PC-9 (cell line): Measurements from ENCODE around the gene TANGO2.

Experiments used
- EZH2 ChIP-seq: fragments of 200-600 bp; sonication (generic); IDR thresholded peaks from 2 replicates; pipeline ENCODE4 v1.8.0; 2017; ENCODE audit warnings: antibody characterized with exemption, low read depth
- TF ChIP-seq, protein P1 (sequence below): fragments of 200-600 bp; sonication (generic); conservative IDR thresholded peaks from 2 replicates; pipeline ENCODE4 v1.6.1; 2017; ENCODE audit warnings: mixed run types, antibody characterized with exemption, mild to moderate bottlenecking, moderate library complexity

DNA sequence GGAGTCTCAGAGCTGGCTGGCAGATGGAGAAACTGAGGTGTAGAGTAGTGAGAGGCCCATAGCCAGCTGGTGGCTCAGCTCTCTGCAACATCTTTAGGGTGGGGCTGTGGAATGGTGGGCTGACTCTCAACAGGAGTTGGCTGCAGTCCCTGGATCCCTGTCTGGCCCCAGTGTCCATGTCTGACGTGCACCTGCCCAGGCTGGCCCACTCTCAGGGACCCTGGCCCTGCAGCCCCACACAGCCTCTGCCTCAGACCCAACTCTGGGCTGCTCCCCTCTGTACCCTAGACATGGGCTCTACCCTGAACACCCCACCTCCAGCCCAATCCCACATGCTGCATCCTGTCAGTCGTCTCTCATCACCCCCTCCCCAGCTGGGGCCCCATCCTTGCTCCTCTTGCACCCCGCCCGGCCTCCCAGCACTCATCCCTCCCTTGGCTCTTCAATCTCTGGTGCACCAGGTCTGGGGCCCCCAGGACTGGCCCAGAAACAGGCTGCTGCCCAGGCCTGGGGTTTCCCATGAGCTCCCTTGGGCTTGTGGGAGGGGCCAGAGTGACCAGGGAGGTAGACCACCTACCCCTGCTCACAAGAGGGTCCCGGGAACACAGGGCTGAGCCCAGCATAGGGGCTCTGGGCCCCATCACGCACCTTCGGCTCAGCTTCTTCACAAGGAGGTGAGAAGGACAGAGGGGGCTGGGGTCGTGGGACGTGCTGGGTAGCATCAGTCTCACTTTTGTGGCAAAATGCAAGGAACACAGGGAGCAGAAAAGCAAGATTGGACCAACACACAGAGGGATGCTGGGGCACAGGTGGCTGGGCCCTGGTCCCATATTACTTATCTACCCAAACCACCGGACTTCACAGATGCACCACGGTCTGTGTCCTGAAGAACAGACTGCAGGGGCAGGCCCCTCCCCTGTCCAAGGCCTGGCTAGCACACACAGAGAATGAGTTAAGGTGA is 35.8 kb upstream of the TANGO2 start:
- TF ChIP-seq, protein P1, sequence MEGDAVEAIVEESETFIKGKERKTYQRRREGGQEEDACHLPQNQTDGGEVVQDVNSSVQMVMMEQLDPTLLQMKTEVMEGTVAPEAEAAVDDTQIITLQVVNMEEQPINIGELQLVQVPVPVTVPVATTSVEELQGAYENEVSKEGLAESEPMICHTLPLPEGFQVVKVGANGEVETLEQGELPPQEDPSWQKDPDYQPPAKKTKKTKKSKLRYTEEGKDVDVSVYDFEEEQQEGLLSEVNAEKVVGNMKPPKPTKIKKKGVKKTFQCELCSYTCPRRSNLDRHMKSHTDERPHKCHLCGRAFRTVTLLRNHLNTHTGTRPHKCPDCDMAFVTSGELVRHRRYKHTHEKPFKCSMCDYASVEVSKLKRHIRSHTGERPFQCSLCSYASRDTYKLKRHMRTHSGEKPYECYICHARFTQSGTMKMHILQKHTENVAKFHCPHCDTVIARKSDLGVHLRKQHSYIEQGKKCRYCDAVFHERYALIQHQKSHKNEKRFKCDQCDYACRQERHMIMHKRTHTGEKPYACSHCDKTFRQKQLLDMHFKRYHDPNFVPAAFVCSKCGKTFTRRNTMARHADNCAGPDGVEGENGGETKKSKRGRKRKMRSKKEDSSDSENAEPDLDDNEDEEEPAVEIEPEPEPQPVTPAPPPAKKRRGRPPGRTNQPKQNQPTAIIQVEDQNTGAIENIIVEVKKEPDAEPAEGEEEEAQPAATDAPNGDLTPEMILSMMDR: no peak
- TF ChIP-seq EZH2: no peak
